Panc1 (cell line): ENCODE data around the gene OSBPL8. TPM values are rescaled to one million over a fixed set of nuclear protein-coding genes. Genes with fewer than 3 reads are reported as not detected.

Experiments used
- ATAC-seq: fragments of 200-7000 bp; cut with Tn5 transposase; 2 replicates; pipeline ENCODE4 v1.9.1; 2020; ENCODE audit warnings: mild to moderate bottlenecking, moderate library complexity
- BruUV-seq: library from RNA; stranded (reverse); fragments of 400-500 nt; replicated peaks from 2 replicates; lab custom pipeline; 2021; lab: Mats Ljungman, UMichigan
- CTCF ChIA-PET: fragments of 300-600 bp; sonication (Branson Sonifier 250); formaldehyde crosslinking; loops from one replicate; lab custom pipeline; 2022; ENCODE audit warnings: antibody characterized with exemption; lab: Charles Lee
- POLR2A ChIA-PET: fragments of 300-600 bp; sonication (Branson Sonifier 250); formaldehyde crosslinking; loops from one replicate; lab custom pipeline; 2022; ENCODE audit warnings: antibody characterized with exemption; lab: Charles Lee
- DNase-seq: peaks from one replicate; pipeline ENCODE4 v3.0.0-alpha.2; 2010; ENCODE audit warnings: low read depth, low spot score
- H3K27ac ChIP-seq: 2 replicates; pipeline ENCODE4 v1.5.1; 2011; ENCODE audit warnings: mild to moderate bottlenecking, low read length, inconsistent platforms
- H3K27me3 ChIP-seq: fragments of 200-500 bp; sonication (Bioruptor generic); 2 replicates; pipeline ENCODE4 v1.6.0; 2014; ENCODE audit warnings: low read length, inconsistent platforms; ENCODE audit not compliant: control insufficient read depth, insufficient read depth
- H3K36me3 ChIP-seq: fragments of 200-500 bp; sonication (Bioruptor generic); 2 replicates; pipeline ENCODE4 v1.5.1; 2014; ENCODE audit warnings: inconsistent platforms, mild to moderate bottlenecking, low read length, moderate library complexity; ENCODE audit not compliant: control insufficient read depth, insufficient read depth
- H3K4me1 ChIP-seq: 2 replicates; pipeline ENCODE4 v1.5.1; 2011; ENCODE audit warnings: inconsistent platforms, mild to moderate bottlenecking, low read length, moderate library complexity; ENCODE audit not compliant: control insufficient read depth, insufficient read depth
- H3K4me3 ChIP-seq, 2 experiments: 2 replicates each; pipeline ENCODE4 v1.5.1; 2011 to 2012; ENCODE audit warnings: low read depth in 2 of 2, low read length in 2 of 2, mild to moderate bottlenecking in 2 of 2, inconsistent platforms in 1 of 2, moderate library complexity in 1 of 2
- H3K9me3 ChIP-seq: fragments of 200-500 bp; sonication (Bioruptor generic); 2 replicates; pipeline ENCODE4 v1.5.1; 2014; ENCODE audit warnings: low read depth, mild to moderate bottlenecking, inconsistent platforms, low read length, moderate library complexity; ENCODE audit not compliant: control insufficient read depth, insufficient read depth
- POLR2AphosphoS5 ChIP-seq: IDR thresholded peaks from 2 replicates; pipeline ENCODE4 v1.6.1; 2012; ENCODE audit warnings: mild to moderate bottlenecking, low read depth, low read length, moderate library complexity
- SIN3A ChIP-seq: IDR thresholded peaks from 2 replicates; pipeline ENCODE4 v1.6.1; 2012; ENCODE audit warnings: low read depth, mild to moderate bottlenecking, low read length, moderate library complexity, borderline replicate concordance; ENCODE audit not compliant: insufficient read depth
- TCF7L2 ChIP-seq: IDR thresholded peaks from 2 replicates; pipeline ENCODE4 v1.6.1; 2011; ENCODE audit warnings: mild to moderate bottlenecking, low read depth, low read length, inconsistent platforms
- in situ Hi-C: cut with HindIII; loops from 2 replicates; pipeline ENCODE4 v1.10.0; 2016; ENCODE audit warnings: low sequenced_read_pairs, low pct_unique_long_range_greater_than_20kb
- intact Hi-C: fragments of 100-400 bp; cut with micrococcal nuclease; formaldehyde crosslinking; loops from one replicate; pipeline ENCODE4 v1.10.0; 2022; ENCODE audit not compliant: unreplicated experiment
- total RNA-seq: library from RNA; stranded (reverse); gene quantifications from one replicate; pipeline ENCODE4 v1.2.1, GENCODE V29; 2021; ENCODE audit not compliant: unreplicated experiment
- TF ChIP-seq, protein P1 (sequence below): fragments of 450-650 bp; IDR thresholded peaks from 2 replicates; pipeline ENCODE4 v1.5.1; 2017; ENCODE audit warnings: mild to moderate bottlenecking
- TF ChIP-seq, protein P2 (sequence below), 2 experiments: IDR thresholded peaks; 2 replicates each; pipeline ENCODE4 v1.6.1; 2011 to 2012; ENCODE audit warnings: low read depth in 2 of 2, control low read depth in 1 of 2, low read length in 1 of 2, mild to moderate bottlenecking in 1 of 2, moderate library complexity in 1 of 2; ENCODE audit not compliant: insufficient read depth in 1 of 2

Gene OSBPL8
- total RNA-seq, 1 experiment from 2014 or later: 76.9 TPM

DNA sequence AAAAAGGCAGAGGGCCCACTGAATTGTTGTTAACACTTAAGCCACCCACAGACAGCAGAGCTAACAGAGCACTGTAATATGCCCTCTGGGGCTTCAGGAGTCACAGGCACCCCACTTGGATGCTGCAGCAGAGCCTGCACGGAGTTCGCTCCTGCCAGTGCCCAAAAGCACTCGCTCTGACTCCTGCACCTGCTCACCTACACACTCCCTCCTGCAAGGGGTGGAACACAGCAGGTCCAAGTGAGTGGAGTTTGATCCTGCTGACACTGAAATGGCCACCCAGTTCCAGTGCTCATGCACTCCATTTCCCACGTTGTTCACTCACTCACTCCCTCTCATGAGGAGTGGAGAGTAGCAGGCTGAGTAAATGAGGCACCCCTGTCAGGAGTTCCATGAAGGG is 68.8 kb downstream of the OSBPL8 start:
- H3K4me1 ChIP-seq: no peaks in the 10 kb centered on the region; the same call in 1 of the 2 replicates
- in situ Hi-C loops: no loop called here
- no peak for DNase-seq
- no peak for TF ChIP-seq POLR2AphosphoS5
- TF ChIP-seq TCF7L2: no peak
- TF ChIP-seq SIN3A: no peak
- TF ChIP-seq, protein P1, sequence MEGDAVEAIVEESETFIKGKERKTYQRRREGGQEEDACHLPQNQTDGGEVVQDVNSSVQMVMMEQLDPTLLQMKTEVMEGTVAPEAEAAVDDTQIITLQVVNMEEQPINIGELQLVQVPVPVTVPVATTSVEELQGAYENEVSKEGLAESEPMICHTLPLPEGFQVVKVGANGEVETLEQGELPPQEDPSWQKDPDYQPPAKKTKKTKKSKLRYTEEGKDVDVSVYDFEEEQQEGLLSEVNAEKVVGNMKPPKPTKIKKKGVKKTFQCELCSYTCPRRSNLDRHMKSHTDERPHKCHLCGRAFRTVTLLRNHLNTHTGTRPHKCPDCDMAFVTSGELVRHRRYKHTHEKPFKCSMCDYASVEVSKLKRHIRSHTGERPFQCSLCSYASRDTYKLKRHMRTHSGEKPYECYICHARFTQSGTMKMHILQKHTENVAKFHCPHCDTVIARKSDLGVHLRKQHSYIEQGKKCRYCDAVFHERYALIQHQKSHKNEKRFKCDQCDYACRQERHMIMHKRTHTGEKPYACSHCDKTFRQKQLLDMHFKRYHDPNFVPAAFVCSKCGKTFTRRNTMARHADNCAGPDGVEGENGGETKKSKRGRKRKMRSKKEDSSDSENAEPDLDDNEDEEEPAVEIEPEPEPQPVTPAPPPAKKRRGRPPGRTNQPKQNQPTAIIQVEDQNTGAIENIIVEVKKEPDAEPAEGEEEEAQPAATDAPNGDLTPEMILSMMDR: no peak
- TF ChIP-seq, protein P2, sequence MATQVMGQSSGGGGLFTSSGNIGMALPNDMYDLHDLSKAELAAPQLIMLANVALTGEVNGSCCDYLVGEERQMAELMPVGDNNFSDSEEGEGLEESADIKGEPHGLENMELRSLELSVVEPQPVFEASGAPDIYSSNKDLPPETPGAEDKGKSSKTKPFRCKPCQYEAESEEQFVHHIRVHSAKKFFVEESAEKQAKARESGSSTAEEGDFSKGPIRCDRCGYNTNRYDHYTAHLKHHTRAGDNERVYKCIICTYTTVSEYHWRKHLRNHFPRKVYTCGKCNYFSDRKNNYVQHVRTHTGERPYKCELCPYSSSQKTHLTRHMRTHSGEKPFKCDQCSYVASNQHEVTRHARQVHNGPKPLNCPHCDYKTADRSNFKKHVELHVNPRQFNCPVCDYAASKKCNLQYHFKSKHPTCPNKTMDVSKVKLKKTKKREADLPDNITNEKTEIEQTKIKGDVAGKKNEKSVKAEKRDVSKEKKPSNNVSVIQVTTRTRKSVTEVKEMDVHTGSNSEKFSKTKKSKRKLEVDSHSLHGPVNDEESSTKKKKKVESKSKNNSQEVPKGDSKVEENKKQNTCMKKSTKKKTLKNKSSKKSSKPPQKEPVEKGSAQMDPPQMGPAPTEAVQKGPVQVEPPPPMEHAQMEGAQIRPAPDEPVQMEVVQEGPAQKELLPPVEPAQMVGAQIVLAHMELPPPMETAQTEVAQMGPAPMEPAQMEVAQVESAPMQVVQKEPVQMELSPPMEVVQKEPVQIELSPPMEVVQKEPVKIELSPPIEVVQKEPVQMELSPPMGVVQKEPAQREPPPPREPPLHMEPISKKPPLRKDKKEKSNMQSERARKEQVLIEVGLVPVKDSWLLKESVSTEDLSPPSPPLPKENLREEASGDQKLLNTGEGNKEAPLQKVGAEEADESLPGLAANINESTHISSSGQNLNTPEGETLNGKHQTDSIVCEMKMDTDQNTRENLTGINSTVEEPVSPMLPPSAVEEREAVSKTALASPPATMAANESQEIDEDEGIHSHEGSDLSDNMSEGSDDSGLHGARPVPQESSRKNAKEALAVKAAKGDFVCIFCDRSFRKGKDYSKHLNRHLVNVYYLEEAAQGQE (IDR thresholded peaks at IDR 0.05; ENCODE audit: insufficient read depth in 1 of 2, low read depth in 2 of 2, low read length in 1 of 2): no peak
- H3K36me3 ChIP-seq: no peaks in the 10 kb centered on the region
- H3K27me3 ChIP-seq: no peaks in the 10 kb centered on the region
- no peak overlapping the region for H3K27ac ChIP-seq
- POLR2A ChIA-PET: no interaction called here
- no peak overlapping the region for H3K4me3 ChIP-seq
- intact Hi-C loops: no loop called here
- no peaks in the 10 kb centered on the region; the same call in 1 of the 2 replicates for H3K9me3 ChIP-seq
- no peak for ATAC-seq
- BruUV-seq: no TSS peak
- CTCF ChIA-PET: no interaction called here

DNA sequence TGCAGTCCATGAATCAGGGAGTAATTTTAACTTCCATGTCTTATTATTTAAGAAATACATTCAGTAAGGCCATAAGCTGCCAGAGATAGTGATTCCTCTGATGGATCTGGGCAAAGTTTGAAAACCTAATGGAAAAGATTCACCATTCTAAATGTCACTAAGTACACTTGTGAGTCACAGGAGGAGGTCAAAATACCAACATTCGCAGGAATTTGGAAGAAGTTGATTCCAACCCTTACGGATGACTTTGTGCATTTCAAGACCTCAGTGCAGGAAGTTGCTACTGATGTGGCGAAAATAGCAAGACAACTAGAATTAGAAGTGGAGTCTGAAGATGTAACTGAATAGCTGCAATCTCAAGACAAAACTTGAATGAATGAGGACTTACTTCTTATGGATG is 69.8 kb downstream of the OSBPL8 start:
- DNase-seq (no peak), ATAC-seq (no peak)
- H3K9me3 ChIP-seq: no peaks in the 10 kb centered on the region; the same call in 1 of the 2 replicates
- no peaks in the 10 kb centered on the region for H3K36me3 ChIP-seq
- H3K4me3 ChIP-seq: no peak overlapping the region
- no peak overlapping the region for H3K27ac ChIP-seq
- CTCF ChIA-PET: no interaction called here
- intact Hi-C loops (no loop called here), in situ Hi-C loops (no loop called here)
- no TSS peak for BruUV-seq
- no peaks in the 10 kb centered on the region; the same call in 1 of the 2 replicates for H3K4me1 ChIP-seq
- no peak for TF ChIP-seq POLR2AphosphoS5
- TF ChIP-seq SIN3A: no peak
- TF ChIP-seq, protein P1: no peak
- TF ChIP-seq, protein P2 (IDR thresholded peaks at IDR 0.05; ENCODE audit: insufficient read depth in 1 of 2, low read depth in 2 of 2, low read length in 1 of 2): no peak
- no peak for TF ChIP-seq TCF7L2
- H3K27me3 ChIP-seq: no peaks in the 10 kb centered on the region
- POLR2A ChIA-PET: no interaction called here
